ENCODE results near the gene EXO1.
"Not testable (repeated sequence)": the region's sequence is repeated elsewhere in the genome, so short reads cannot be mapped to it uniquely, and the experiment has no call there.

The EXO1 gene

GRCh38 chr1:241847796-241848685 is at the start of gene EXO1:
Gene EXO1 (plus strand): TSS chr1:241848204. CDS start chr1:241850426, 2,222 bp downstream.
- peak; percentile 74 to 87 for DNase-seq (ENCODE audit: extremely low read depth in 1 of 2, low read depth in 1 of 2)

GRCh38 chr1:241799416-241799815 is 48.6 kb upstream of the EXO1 start:
- no peak for DNase-seq (ENCODE audit: extremely low read depth in 1 of 2, low read depth in 1 of 2)

GRCh38 chr1:241800640-241801039 is 47.4 kb upstream of the EXO1 start:
- no peak for DNase-seq (ENCODE audit: extremely low read depth in 1 of 2, low read depth in 1 of 2)

GRCh38 chr1:241802863-241803262 is 45.1 kb upstream of the EXO1 start:
- DNase-seq (ENCODE audit: extremely low read depth in 1 of 2, low read depth in 1 of 2), result no peak

- not testable (repeated sequence) for DNase-seq (ENCODE audit: extremely low read depth in 1 of 2, low read depth in 1 of 2)
Measured at GRCh38 chr1:241804706-241805105, 43.3 kb upstream of the EXO1 start.

- DNase-seq (ENCODE audit: extremely low read depth in 1 of 2, low read depth in 1 of 2), result no peak
Measured at GRCh38 chr1:241808265-241808664, 39.7 kb upstream of the EXO1 start.

- DNase-seq (ENCODE audit: extremely low read depth in 1 of 2, low read depth in 1 of 2), result no peak
Measured at GRCh38 chr1:241810769-241811405, 37.1 kb upstream of the EXO1 start.

- no peak for DNase-seq (ENCODE audit: extremely low read depth in 1 of 2, low read depth in 1 of 2)
Measured at GRCh38 chr1:241813768-241814320, 34.2 kb upstream of the EXO1 start.

GRCh38 chr1:241816008-241816407 is 32.0 kb upstream of the EXO1 start:
- DNase-seq (ENCODE audit: extremely low read depth in 1 of 2, low read depth in 1 of 2), result no peak

GRCh38 chr1:241817331-241817792 is 30.6 kb upstream of the EXO1 start:
- no peak for DNase-seq (ENCODE audit: extremely low read depth in 1 of 2, low read depth in 1 of 2)

- DNase-seq (ENCODE audit: extremely low read depth in 1 of 2, low read depth in 1 of 2), result no peak
Measured at GRCh38 chr1:241817956-241818612, 29.9 kb upstream of the EXO1 start.

- no peak for DNase-seq (ENCODE audit: extremely low read depth in 1 of 2, low read depth in 1 of 2)
Measured at GRCh38 chr1:241819340-241819866, 28.6 kb upstream of the EXO1 start.

- no peak for DNase-seq (ENCODE audit: extremely low read depth in 1 of 2, low read depth in 1 of 2)
Measured at GRCh38 chr1:241821363-241821762, 26.6 kb upstream of the EXO1 start.

- DNase-seq (ENCODE audit: extremely low read depth in 1 of 2, low read depth in 1 of 2), result no peak
Measured at GRCh38 chr1:241822846-241823245, 25.2 kb upstream of the EXO1 start.

GRCh38 chr1:241823925-241824324 is 24.1 kb upstream of the EXO1 start:
- no peak for DNase-seq (ENCODE audit: extremely low read depth in 1 of 2, low read depth in 1 of 2)

- DNase-seq (ENCODE audit: extremely low read depth in 1 of 2, low read depth in 1 of 2), result no peak
Measured at GRCh38 chr1:241825581-241825980, 22.4 kb upstream of the EXO1 start.

GRCh38 chr1:241826613-241827012 is 21.4 kb upstream of the EXO1 start:
- DNase-seq (ENCODE audit: extremely low read depth in 1 of 2, low read depth in 1 of 2), result not testable (repeated sequence)

- DNase-seq (ENCODE audit: extremely low read depth in 1 of 2, low read depth in 1 of 2), result no peak
Measured at GRCh38 chr1:241827264-241827663, 20.7 kb upstream of the EXO1 start.

GRCh38 chr1:241828463-241829021 is 19.5 kb upstream of the EXO1 start:
- no peak for DNase-seq (ENCODE audit: extremely low read depth in 1 of 2, low read depth in 1 of 2)

- DNase-seq (ENCODE audit: extremely low read depth in 1 of 2, low read depth in 1 of 2), result no peak
Measured at GRCh38 chr1:241829468-241829867, 18.5 kb upstream of the EXO1 start.

Data from stimulated activated CD8-positive, alpha-beta memory T cell treated with anti-CD3 and anti-CD28 coated beads, Interleukin-7, amount 100 ng/mL, for 48 hours (primary cell).